HG02970 (cell line): Measurements from ENCODE around the gene LIX1.

Source experiments
- ATAC-seq: cut with Tn5 transposase; IDR thresholded peaks from one replicate; pipeline ENCODE4 v1.9.1; 2021; ENCODE audit warnings: mild to moderate bottlenecking, moderate library complexity, moderate number of reproducible peaks; ENCODE audit not compliant: unreplicated experiment, low FRiP score

Gene LIX1

GRCh38 chr5:97078958-97079743, 63.3 kb downstream of the LIX1 start:
- ATAC-seq, result no peak

GRCh38 chr5:97077246-97077645, 65.2 kb downstream of the LIX1 start:
- ATAC-seq, result no peak

- no peak for ATAC-seq
These were observed 66.3 kb downstream of the LIX1 start for GRCh38 chr5:97076098-97076497.

GRCh38 chr5:97075649-97076048, 66.8 kb downstream of the LIX1 start:
- ATAC-seq, result no peak

- ATAC-seq, result no peak
These were observed 67.4 kb downstream of the LIX1 start for GRCh38 chr5:97074859-97075489.

GRCh38 chr5:97073420-97073819, 69.0 kb downstream of the LIX1 start:
- ATAC-seq, result no peak

GRCh38 chr5:97072696-97073095, 69.7 kb downstream of the LIX1 start:
- no peak for ATAC-seq

GRCh38 chr5:97071993-97072392, 70.4 kb downstream of the LIX1 start:
- ATAC-seq, result no peak

- ATAC-seq, result no peak
These were observed 71.3 kb downstream of the LIX1 start for GRCh38 chr5:97071101-97071500.

GRCh38 chr5:97070234-97070633, 72.2 kb downstream of the LIX1 start:
- no peak for ATAC-seq

- no peak for ATAC-seq
These were observed 75.0 kb downstream of the LIX1 start for GRCh38 chr5:97067296-97067850.

GRCh38 chr5:97065475-97065874, 76.9 kb downstream of the LIX1 start:
- no peak for ATAC-seq

- ATAC-seq, result no peak
These were observed 79.2 kb downstream of the LIX1 start for GRCh38 chr5:97063251-97063650.

- no peak for ATAC-seq
These were observed 80.4 kb downstream of the LIX1 start for GRCh38 chr5:97062046-97062445.

- no peak for ATAC-seq
These were observed 86.1 kb downstream of the LIX1 start for GRCh38 chr5:97056263-97056662.

- ATAC-seq, result no peak
These were observed 93.2 kb downstream of the LIX1 start for GRCh38 chr5:97049175-97049574.

GRCh38 chr5:97047076-97047475, 95.3 kb downstream of the LIX1 start:
- no peak for ATAC-seq

- no peak for ATAC-seq
These were observed 96.0 kb downstream of the LIX1 start for GRCh38 chr5:97046270-97046982.

- ATAC-seq, result no peak
These were observed 98.4 kb downstream of the LIX1 start for GRCh38 chr5:97044052-97044451.

- ATAC-seq, result no peak
These were observed 98.9 kb downstream of the LIX1 start for GRCh38 chr5:97043511-97043910.

GRCh38 chr5:97042996-97043395, 99.4 kb downstream of the LIX1 start:
- no peak for ATAC-seq
